Type B pancreatic cell (in vitro differentiated cells): ENCODE results near the gene PTGES3. TPM values are rescaled to one million over a fixed set of nuclear protein-coding genes. Genes with fewer than 3 reads are reported as not detected.
A peak's percentile ranks its signal among the peaks of the same experiment; 100 is the strongest.

ENCODE experiments used
- DNase-seq: peaks from one replicate; pipeline ENCODE4 v3.0.0; 2021; ENCODE audit warnings: mixed read lengths; ENCODE audit not compliant: unreplicated experiment; ENCODE audit errors: extremely low spot score
- H3K27ac Mint-ChIP-seq: 2 replicates; pipeline ENCODE4 v1.8.0; 2021; ENCODE audit warnings: mild to moderate bottlenecking, mixed read lengths
- H3K27me3 Mint-ChIP-seq: 2 replicates; pipeline ENCODE4 v1.8.0; 2021; ENCODE audit warnings: mixed read lengths
- H3K36me3 Mint-ChIP-seq: 2 replicates; pipeline ENCODE4 v1.8.0; 2021; ENCODE audit warnings: mixed read lengths
- H3K4me1 Mint-ChIP-seq: one replicate; pipeline ENCODE4 v1.8.0; 2021; ENCODE audit warnings: mixed read lengths; ENCODE audit not compliant: unreplicated experiment
- H3K4me3 Mint-ChIP-seq: 2 replicates; pipeline ENCODE4 v1.8.0; 2021; ENCODE audit warnings: mild to moderate bottlenecking, mixed read lengths
- H3K9me3 Mint-ChIP-seq: 2 replicates; pipeline ENCODE4 v1.8.0; 2021; ENCODE audit warnings: mixed read lengths
- total RNA-seq: library from RNA; stranded (reverse); gene quantifications from 2 replicates; pipeline ENCODE4 v1.2.1, GENCODE V29; 2021; ENCODE audit warnings: low replicate concordance
- TF ChIP-seq, protein P1 (sequence below): fragments of 200-600 bp; sonication (generic); conservative IDR thresholded peaks from 2 replicates; pipeline ENCODE4 v1.5.0; 2021; ENCODE audit warnings: antibody characterized with exemption, mild to moderate bottlenecking

Gene PTGES3
- total RNA-seq, 1 donor from 2014 or later = 219 TPM

DNA sequence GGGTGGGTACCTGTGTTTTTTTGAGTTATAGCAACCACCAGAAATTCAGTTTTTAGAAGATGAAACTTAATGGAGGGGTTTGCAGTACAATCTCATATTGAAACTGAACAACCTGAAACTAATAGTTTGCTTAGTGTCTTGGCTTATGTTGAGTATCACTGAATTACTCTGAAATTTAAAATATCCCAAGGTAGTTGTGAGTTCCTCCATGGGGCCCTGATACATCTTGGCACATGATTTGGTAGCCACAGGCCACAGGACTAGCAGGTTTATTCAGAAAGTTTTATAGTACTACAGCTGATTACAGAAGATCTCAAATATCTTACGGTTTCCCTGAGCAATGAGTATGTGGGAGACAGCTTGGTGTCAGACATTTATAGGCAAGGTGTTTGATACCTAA lies 10.4 kb downstream of the PTGES3 start:
- Mint-ChIP-seq H3K4me1 (peaks cover 4% of the 10 kb centered on the region), H3K27ac (peak overlapping the region; percentile 10), H3K36me3 (peaks cover 16% of the 10 kb centered on the region), H3K27me3 (no peaks in the 10 kb centered on the region), H3K4me3 (no peak overlapping the region), H3K9me3 (no peaks in the 10 kb centered on the region)
- no peak for DNase-seq
- TF ChIP-seq, protein P1, sequence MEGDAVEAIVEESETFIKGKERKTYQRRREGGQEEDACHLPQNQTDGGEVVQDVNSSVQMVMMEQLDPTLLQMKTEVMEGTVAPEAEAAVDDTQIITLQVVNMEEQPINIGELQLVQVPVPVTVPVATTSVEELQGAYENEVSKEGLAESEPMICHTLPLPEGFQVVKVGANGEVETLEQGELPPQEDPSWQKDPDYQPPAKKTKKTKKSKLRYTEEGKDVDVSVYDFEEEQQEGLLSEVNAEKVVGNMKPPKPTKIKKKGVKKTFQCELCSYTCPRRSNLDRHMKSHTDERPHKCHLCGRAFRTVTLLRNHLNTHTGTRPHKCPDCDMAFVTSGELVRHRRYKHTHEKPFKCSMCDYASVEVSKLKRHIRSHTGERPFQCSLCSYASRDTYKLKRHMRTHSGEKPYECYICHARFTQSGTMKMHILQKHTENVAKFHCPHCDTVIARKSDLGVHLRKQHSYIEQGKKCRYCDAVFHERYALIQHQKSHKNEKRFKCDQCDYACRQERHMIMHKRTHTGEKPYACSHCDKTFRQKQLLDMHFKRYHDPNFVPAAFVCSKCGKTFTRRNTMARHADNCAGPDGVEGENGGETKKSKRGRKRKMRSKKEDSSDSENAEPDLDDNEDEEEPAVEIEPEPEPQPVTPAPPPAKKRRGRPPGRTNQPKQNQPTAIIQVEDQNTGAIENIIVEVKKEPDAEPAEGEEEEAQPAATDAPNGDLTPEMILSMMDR = no peak

DNA sequence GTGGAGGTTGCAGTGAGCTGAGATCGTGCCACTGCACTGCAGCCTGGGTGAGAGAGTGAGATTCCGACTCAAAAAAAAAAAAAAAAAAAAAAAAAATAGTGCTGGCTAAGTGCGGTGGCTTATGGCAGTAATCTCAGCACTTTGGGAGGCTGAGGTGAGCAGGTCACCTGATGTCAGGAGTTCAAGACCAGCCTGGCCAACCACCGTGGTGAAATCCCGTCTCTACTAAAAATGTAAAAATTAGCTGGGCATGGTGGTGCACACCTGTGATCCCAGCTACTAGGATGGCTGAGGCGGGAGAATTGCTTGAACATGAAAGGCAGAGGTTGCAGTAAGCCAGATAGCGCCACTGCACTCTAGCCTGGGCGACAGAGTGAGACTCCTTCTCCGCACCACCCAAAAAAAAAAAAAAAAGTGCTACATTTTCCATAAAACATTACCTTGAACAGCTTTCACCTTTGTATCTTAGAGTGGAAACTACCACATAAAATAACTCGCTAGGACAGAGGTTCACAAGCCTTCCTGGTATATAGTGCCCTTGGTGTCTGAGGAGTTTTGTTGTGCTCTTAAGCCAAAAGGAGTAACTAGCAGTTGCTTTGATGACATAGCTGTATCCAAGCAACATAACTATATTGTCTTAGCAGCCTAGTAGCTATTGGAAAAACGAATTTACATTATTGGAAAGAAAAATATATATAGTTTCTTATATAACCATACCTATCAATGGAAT lies 11.1 kb downstream of the PTGES3 start:
- peaks cover 20% of the 10 kb centered on the region for H3K36me3 Mint-ChIP-seq
- no peak overlapping the region for H3K27ac Mint-ChIP-seq
- no peaks in the 10 kb centered on the region for H3K27me3 Mint-ChIP-seq
- no peak for DNase-seq
- H3K4me3 Mint-ChIP-seq = no peak overlapping the region
- H3K9me3 Mint-ChIP-seq = no peaks in the 10 kb centered on the region
- H3K4me1 Mint-ChIP-seq = peaks cover 4% of the 10 kb centered on the region
- TF ChIP-seq, protein P1 = no peak

DNA sequence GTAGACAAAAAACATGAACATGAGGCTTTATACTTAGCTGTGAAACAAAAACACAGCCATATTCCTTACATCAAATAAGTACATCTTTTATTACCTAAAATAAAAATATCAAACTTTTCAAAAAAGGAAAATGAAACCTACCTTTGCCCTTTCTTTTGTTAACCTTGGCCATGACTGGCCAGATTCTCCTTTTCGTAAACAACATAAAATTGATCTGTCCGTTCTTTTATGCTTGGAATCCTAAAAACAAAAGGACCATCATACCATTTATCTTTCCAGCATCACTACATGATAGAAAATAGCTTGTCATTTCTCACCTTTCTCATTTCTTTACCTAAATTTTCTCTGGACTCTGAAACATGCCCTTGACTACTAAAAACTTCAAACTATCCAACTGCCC lies 16.5 kb downstream of the PTGES3 start:
- H3K4me1 Mint-ChIP-seq = no peaks in the 10 kb centered on the region
- TF ChIP-seq, protein P1 = no peak
- DNase-seq = no peak
- peaks cover 41% of the 10 kb centered on the region for H3K36me3 Mint-ChIP-seq
- no peak overlapping the region for H3K4me3 Mint-ChIP-seq
- H3K27ac Mint-ChIP-seq = no peak overlapping the region
- H3K9me3 Mint-ChIP-seq = no peaks in the 10 kb centered on the region
- no peaks in the 10 kb centered on the region for H3K27me3 Mint-ChIP-seq

DNA sequence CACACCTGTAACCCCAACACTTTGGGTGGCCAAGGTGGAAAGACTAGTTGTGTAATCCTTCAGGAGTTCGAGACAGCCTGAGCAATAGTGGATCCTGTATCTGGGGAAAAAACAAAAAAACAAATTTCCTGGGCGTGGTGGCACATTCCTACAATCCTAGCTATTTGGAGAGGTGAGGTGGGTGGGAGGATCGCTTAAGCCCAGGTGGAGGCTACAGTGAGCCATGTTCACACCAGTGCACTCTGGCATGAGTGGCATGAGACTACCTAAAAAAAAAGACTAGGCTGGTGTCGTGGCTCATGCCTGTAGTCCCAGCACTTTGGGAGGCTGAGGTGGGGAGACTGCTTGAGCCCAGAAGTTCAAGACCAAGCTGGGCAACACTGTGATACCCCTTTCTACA lies 17.2 kb downstream of the PTGES3 start:
- DNase-seq = no peak
- H3K4me3 Mint-ChIP-seq = no peak overlapping the region
- TF ChIP-seq, protein P1 = no peak
- H3K27ac Mint-ChIP-seq = peak overlapping the region; percentile 29
- no peaks in the 10 kb centered on the region for H3K4me1 Mint-ChIP-seq
- no peaks in the 10 kb centered on the region for H3K27me3 Mint-ChIP-seq
- no peaks in the 10 kb centered on the region for H3K9me3 Mint-ChIP-seq
- H3K36me3 Mint-ChIP-seq = peaks cover 43% of the 10 kb centered on the region

DNA sequence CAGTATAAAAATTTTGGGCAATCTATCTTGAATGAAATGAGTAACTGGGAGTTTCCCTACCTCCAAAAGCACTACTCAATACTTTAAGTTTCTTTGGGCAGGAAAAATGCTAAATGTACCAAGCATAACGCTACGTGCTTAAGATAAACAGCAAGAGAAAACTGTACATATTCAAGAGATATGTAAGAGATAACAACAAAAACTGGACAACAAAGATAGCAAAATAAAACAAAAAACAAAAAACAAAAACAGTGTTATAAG lies 20.0 kb downstream of the PTGES3 start:
- H3K36me3 Mint-ChIP-seq = peaks cover 51% of the 10 kb centered on the region
- H3K27ac Mint-ChIP-seq = no peak overlapping the region
- TF ChIP-seq, protein P1 = no peak

More for the DNA sequence above, 20.0 kb downstream of the PTGES3 start:
- Mint-ChIP-seq H3K4me1 (no peaks in the 10 kb centered on the region), H3K9me3 (no peaks in the 10 kb centered on the region), H3K4me3 (no peak overlapping the region), H3K27me3 (no peaks in the 10 kb centered on the region)
- DNase-seq = no peak
